ENCODE measurements around the gene SRRT. TPM values are rescaled to one million over a fixed set of nuclear protein-coding genes. Genes with fewer than 3 reads are reported as not detected.

SRRT gene
- total and polyA plus RNA-seq, 2 of the 4 experiments (the other 2 are of a cell fraction), result 41.4 to 93.5 TPM

DNA sequence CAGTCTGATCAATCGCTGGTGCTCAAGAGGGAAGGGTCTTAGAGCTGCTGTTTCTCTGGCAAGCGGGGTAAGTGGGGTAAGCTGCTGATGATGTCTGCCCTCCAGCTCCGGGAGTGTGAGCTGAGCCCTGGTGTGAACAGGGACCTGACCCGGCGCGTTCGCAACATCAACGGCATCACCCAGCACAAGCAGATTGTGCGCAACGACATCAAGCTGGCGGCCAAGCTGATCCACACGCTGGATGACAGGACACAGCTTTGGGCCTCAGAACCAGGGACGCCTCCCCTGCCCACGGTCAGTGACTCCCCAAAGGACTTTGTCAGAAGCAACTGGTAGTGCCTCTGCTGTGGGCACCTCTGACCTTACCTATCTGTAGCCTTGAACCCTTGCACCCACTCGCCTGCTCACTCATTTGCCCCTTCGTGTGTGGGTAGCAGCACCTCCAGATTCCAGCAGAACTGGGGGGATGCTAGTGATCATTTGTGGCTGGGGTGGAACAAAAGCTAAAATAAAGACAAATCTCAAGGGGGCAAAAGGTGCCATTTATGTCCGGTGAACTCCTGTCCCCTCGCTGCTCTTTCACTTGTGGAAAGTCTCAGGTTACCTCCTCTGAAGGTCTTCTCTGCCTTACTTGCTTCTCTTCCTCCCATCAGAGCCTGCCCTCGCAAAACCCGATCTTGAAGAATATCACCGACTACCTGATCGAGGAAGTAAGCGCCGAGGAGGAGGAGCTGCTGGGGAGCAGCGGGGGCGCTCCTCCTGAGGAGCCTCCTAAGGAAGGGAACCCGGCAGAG, 11.4 kb downstream of the SRRT start (continued):
- TF ChIP-seq FOS (IDR thresholded peaks at IDR 0.05; ENCODE audit: low read depth, low read length), result no peak

GRCh38 chr7:100886936-100887515, 12.1 kb downstream of the SRRT start:
- Histone ChIP-seq H3K14ac (replicated peaks; ENCODE audit: low read depth, low read length) (no peak overlapping the region), H3K79me1 (ENCODE audit: low read depth in 1 of 2, low read length in 2 of 2) (peaks cover 28 to 58% of the 10 kb centered on the region in 2 experiments), H2AFZ (replicated peaks; ENCODE audit: low read length, poor library complexity) (no peak overlapping the region), H4K91ac (ENCODE audit: insufficient read depth, low read depth, low read length) (no peak overlapping the region), H3K4ac (ENCODE audit: low read depth, low read length) (no peak overlapping the region), H2BK120ac (ENCODE audit: low read depth, low read length) (no peak overlapping the region), H3K23ac (ENCODE audit: low read depth, low read length) (no peak overlapping the region), H3K18ac (ENCODE audit: low read depth, low read length) (no peak overlapping the region), H3K27ac (ENCODE audit: insufficient read depth, low read length) (no peak overlapping the region), H4K8ac (ENCODE audit: low read depth in 2 of 2, low read length in 2 of 2) (no peak overlapping the region), H2BK5ac (ENCODE audit: low read depth, low read length, poor library complexity, severe bottlenecking) (no peak overlapping the region), H3K27me3 (ENCODE audit: control insufficient read depth, insufficient read depth, low read length) (no peaks in the 10 kb centered on the region), H4K5ac (ENCODE audit: low read depth, low read length) (no peak overlapping the region), H3K4me2 (ENCODE audit: low read depth, low read length) (no peak overlapping the region), H3K36me3 (ENCODE audit: control insufficient read depth, insufficient read depth, low read length) (peaks cover 63% of the 10 kb centered on the region), H2BK15ac (ENCODE audit: low read depth, low read length) (no peak overlapping the region), H2AK5ac (ENCODE audit: low read depth, low read length) (no peak overlapping the region), H4K20me1 (ENCODE audit: insufficient read depth, low read length) (peaks cover 15% of the 10 kb centered on the region; the same call in 1 of the 2 replicates), H2BK20ac (ENCODE audit: low read depth, low read length) (no peak overlapping the region), H3K9me1 (ENCODE audit: insufficient read depth, low read length) (peaks cover 3% of the 10 kb centered on the region; the same call in 1 of the 2 replicates), H3K4me3 (ENCODE audit: insufficient read depth, low read depth, low read length) (no peak overlapping the region), H3K56ac (ENCODE audit: extremely low read depth, insufficient read depth, low read length) (no peak overlapping the region), H3K9ac (ENCODE audit: low read depth, low read length) (no peak overlapping the region), H3K4me1 (ENCODE audit: control insufficient read depth, insufficient read depth, low read length) (peaks cover 16% of the 10 kb centered on the region), H2AK9ac (replicated peaks; ENCODE audit: low read depth, low read length, poor library complexity) (no peak overlapping the region), H3K9me3 (ENCODE audit: control insufficient read depth, insufficient read depth, low read length) (no peaks in the 10 kb centered on the region)
- TF ChIP-seq POLR2A (IDR thresholded peaks at IDR 0.05; ENCODE audit: low read depth, low read length), result no peak
- TF ChIP-seq, protein P1, sequence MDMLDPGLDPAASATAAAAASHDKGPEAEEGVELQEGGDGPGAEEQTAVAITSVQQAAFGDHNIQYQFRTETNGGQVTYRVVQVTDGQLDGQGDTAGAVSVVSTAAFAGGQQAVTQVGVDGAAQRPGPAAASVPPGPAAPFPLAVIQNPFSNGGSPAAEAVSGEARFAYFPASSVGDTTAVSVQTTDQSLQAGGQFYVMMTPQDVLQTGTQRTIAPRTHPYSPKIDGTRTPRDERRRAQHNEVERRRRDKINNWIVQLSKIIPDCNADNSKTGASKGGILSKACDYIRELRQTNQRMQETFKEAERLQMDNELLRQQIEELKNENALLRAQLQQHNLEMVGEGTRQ (IDR thresholded peaks at IDR 0.05; ENCODE audit: low read depth, low read length), result no peak
- TF ChIP-seq MXI1 (IDR thresholded peaks at IDR 0.05; ENCODE audit: borderline replicate concordance, low read depth, low read length), result no peak
- TF ChIP-seq MAZ (IDR thresholded peaks at IDR 0.05; ENCODE audit: borderline replicate concordance, low read depth, low read length), result no peak
- BruUV-seq (replicated peaks), result no TSS peak
- dilution Hi-C loops (cut with HindIII; ENCODE audit: low sequenced_read_pairs, unreplicated experiment), result no loop called here
- DNase-seq (no peak), ATAC-seq (ENCODE audit: low read depth) (no peak)
- 80% methylated on average over 13 of the region's 25 CpGs; no CpG with 5 or more reads in 1 of the 2 experiments for WGBS, 2 experiments (ENCODE audit: extremely low coverage in 2 of 2, insufficient read length in 1 of 2)
- in situ Hi-C loops (cut with MboI; ENCODE audit: low sequenced_read_pairs), result no loop called here
- ChIA-PET POLR2A (ENCODE audit: unreplicated experiment) (interaction anchor here (0.9 to 1.4 kb wide), 2 partner anchors 11 to 12 kb away, joined by 3 to 4 read pairs; partner anchors contain the start of gene SRRT), CTCF (no interaction called here)
- intact Hi-C loops (cut with micrococcal nuclease), result no loop called here
